HL-60/S4 (cell line): ENCODE data around the gene PXDN.

Source experiments
- in situ Hi-C: fragments of 300-500 bp; cut with MboI; formaldehyde crosslinking; loops from 2 replicates; pipeline ENCODE4 v1.14.3; 2022; ENCODE audit warnings: low sequenced_read_pairs

PXDN gene

DNA sequence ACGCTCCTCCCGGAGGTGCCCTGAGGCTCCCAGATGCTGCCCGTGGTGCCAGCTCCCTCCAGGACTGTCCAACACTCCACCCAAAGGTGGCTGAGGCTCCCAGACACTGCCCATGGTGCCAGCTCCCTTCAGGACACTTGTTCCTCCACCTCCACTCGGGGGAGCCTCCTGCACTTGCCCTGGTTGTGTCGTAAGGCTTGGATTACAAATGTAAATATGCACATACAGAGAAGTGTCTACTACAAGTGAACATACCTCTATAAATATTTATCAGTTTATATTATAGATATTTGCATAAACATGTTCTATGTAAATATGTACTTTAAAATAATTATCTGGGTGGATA lies 143.3 kb downstream of the PXDN start:
- in situ Hi-C loops: no loop called here

DNA sequence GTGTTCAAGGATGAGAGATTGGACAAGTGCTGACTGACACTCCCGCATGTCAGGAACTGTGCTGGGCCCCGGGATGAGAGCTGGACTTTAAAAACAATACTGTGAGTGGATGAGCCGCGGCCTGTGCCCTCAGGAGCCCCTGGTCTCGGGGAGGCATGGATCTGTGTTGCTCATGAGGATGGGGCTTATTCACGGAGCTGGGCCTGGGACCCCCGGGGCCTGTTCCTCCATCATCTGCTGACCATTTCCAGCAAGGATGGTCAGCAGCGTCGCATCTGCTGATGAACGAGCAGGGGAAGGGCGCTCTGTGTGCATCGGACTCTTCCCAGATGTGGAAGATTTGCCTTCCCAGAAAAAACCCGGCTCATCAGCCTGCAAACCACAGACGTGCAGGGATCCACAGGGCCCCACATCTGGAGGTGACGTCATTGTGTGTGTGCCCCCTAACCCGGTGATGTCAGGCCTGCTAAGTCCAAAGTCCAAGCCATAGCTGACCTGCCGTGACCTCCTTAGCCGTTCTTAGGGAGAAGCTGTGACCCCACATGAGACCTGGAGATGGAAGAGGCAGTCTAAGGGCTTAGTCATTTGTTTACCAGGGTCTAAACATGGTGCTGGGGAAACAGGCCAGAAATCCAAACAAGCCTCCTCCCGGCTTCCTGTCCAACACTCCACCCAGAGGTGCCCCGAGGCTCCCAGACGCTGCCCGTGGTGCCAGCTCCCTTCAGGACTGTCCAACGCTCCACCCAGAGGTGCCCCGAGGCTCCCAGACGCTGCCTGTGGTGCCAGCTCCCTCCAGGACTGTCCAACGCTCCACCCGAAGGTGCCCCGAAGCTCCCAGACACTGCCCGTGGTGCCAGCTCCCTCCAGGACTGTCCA lies 143.9 kb downstream of the PXDN start:
- in situ Hi-C loops: no loop called here

DNA sequence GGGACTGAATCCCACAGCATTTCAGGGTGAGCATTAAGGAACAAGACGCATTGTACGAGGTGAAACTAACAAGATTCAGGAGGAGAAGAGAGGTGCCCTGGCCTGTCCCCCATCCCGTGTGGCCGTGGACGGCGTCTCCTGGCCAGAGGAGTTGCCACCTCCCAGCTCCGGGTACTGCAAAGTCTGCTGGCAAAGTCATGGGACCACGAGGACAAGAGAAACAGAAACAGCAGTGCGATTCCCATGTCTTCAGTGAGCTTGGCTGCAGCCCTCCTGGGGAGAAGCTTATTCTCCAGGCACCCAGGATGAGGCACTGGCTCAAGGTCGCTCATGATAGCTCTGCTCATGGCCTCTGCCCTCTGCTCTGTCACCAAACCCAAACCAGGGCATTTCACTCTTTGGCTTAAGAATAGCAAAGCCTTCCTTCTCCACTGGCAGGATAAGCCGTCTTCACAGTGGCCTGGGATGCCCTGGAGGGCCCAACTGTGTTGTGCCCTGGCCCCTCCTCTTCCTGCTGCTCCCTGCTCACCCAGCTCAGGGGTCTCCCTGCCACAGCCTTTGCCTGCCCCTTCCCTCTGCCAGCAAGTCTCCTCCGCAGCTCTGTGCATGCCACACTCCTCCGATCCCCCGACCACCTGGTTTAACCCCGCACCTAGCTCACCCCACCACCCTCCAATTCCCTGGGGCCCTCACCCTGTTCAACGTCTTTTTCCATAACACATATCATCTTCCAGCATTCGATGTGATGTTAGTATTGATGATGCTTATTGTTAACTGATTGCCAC lies 144.8 kb downstream of the PXDN start:
- in situ Hi-C loops: no loop called here

DNA sequence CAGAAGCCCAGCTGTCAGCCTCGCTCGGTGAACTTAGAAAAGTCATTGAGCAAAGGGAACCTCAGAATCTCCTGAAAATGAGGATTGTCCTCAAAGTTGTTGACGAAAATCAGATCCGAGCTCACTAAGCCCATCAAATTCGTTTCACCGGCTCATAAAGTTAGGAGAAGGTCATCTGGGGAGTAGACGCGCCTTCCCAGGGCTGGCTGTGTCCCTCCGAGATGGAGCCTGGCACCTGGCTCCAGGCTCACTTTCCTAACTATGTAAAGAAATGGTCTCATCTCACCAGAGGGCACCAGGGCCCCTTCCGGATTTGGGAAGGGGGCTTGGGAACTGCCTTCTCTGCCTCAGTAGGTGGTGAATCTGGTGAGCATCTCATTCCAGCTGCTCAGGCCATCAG lies 145.5 kb downstream of the PXDN start:
- in situ Hi-C loops: no loop called here

DNA sequence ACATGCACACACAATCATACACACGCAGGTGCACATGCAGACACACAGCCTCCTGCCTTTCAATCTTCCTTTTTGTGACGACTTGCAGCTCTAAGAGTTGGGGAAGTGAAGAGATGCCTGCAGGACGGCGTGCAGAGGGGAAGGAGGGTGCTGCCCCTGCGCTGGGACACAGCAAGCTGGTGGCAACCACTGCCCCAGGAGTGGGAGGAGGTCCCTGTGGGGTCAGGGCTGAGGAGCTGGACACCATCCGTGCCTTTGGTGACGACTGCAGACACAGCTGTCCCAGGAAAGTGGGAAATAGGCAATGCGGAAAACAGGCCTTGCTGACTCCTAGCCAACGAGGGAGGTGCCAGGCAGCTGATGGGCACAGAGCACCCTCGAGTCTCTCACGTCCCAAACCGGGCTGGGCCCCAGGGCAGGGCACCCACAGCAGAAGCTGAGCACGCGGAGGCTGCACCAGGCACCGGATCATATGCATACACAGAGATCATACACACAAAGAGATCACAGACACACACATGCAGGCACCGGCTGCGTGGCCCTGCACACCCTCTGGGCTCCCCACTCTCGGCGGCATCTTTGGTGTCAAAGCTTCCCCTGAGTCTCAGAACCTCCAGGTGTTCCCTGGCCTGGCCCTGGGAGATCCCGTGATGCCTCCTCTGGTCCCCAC lies 146.1 kb downstream of the PXDN start:
- in situ Hi-C loops: no loop called here

DNA sequence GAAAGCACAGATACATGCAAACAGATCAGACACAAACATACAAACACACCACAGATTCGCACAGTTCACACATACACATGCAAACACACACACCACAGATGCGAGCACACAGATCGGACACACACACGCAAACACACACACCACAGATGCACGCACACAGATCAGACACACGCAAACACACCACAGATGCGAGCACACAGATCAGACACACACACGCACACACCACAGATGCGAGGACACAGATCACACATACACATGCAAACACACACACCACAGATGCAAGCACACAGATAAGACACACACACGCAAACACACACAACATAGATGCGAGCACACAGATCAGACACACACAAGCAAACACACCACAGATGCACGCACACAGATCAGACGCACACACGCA lies 149.0 kb downstream of the PXDN start:
- in situ Hi-C loops: no loop called here

DNA sequence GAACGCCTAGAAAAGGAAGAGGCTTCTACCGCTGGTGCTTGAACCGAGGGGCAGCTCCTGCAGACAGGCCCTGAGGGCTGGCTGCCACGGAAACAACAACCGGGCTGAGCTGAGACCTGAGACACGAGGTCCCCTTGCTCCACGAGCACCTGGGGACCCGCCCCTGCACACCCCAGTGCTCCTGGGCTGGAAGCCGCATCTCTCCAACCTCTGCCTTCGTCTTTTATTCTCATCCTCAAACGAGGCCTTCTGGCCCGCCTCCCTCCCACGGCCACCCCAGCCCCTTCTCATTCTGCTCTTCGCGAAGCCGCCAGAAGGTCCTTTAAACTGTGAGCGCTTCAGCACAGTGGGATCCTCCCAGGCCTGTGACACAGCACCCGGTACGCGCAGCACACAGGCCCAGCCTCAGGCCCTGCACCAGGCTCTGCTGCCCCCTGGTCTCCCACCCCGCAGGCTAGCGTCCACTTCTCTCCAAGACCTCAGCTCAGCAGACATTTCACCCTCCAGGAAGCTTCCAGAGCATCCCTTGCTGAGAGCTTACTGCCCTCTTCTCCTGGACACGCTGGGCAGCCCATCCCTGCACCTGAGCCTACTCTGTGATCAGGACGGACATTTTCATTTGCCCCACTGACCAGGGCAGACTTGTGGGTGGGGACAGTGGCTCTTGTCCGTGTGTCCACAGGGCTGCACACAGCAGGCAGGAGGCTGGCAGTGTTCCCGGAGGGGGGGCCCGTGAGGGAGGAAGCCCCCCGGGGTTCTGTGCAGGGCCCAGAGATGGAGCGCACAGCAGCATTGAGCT lies 149.7 kb downstream of the PXDN start:
- in situ Hi-C loops: no loop called here

DNA sequence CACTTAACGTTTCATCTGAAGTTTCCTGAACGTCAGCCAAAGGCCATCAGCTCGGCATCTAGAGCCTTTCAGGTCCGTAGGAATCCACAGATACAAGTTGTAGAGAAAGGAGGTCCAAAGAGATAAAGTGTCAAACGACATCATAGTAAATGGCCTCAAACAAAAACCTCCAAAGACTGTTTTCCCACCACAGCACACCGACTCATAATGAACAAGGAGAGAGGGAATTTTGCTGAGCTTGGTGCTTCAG lies 150.3 kb downstream of the PXDN start:
- in situ Hi-C loops: no loop called here

DNA sequence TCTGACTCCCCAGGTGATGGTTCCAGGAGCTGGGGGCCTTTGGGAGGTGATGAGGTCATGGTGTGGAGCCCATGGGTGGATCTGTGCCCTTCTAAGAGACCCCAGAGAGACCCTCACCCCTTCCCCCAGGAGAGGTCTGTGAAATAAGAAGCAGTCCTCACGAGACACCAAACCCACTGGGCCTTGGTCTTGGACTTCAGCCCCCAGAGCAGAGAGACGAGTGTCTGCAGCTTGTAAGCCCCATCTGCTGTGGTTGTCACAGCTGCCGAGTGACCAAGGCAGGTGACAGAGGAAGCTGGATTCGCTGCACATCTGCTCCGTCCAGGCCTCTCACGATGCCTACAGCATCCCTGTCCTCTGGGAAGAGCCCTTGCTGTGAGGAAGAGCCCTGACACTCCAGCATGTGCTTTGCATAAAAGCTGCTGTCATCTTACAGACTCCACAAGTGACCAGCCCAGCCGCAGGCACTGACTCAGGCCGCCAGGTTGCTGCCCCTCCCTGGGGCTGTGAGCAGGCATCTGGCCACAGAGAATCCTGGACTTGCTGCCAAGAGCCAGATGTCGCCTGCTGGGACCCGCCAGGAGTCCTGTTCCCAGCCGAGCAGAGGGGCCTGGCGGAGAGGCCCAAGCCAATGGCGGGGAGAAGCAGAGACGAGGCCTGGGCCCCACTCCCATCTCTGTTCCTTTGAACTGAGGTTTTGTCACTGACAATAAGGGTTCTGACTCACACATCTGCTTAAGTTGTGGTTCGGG lies 150.8 kb downstream of the PXDN start:
- in situ Hi-C loops: no loop called here

DNA sequence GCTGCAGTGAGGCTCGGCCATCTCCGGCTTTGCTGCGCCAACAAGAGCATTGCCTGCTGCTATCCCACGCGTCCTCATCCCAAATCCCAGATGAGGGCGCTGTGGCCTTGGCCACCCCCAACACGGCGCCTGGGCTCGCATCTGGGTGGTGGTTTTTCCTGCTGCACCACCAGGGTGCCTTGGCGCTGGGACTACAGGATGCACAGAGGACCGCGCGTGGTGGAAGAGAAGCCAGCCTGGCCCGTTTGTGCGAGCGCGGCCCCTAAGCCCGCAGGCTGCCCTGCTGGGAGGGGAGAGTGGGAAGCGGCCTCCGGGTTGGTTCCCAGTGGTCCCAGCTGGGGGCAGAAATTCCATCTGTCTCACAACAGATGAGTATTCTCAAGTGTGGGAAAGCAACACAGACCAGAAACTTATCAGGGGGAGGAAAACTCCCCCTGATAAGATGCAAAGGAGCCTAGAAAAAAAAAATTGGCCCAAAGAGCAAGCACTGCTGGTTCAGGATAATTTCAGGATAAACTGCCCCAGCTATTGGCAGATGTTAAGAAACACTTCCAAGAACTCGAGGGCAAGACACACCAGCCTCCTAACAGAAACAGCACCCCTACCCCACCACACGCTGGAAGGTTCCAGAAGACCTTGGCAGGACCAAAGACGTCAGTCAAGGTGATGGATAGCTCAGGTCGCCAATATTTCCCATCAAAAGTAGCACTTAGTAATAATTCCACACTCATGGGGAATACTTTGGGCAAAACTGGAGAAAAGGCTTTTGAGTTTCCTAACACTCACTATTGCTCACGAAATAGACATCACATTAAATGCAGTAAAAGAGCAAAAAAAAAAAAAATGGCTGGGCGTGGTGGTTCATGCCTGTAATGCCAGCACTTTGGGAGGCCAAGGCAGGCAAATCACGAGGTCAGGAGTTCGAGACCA lies 152.1 kb downstream of the PXDN start:
- in situ Hi-C loops: no loop called here

DNA sequence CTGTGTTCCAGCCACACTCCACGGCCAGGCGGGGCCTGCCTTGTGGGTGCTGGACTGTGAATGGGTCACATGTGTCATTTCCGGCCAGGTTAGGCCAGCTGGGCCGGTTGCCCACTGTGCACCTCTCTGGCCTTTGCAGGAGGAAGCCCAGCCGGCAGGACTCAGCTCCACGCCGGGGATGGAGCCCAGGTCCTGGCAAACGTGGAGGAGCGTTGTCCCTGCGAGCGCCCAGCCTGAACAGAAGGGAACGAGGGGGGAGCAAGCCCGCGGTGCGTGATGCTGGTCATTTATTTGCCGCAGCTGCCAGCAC lies 152.9 kb downstream of the PXDN start:
- in situ Hi-C loops: no loop called here

DNA sequence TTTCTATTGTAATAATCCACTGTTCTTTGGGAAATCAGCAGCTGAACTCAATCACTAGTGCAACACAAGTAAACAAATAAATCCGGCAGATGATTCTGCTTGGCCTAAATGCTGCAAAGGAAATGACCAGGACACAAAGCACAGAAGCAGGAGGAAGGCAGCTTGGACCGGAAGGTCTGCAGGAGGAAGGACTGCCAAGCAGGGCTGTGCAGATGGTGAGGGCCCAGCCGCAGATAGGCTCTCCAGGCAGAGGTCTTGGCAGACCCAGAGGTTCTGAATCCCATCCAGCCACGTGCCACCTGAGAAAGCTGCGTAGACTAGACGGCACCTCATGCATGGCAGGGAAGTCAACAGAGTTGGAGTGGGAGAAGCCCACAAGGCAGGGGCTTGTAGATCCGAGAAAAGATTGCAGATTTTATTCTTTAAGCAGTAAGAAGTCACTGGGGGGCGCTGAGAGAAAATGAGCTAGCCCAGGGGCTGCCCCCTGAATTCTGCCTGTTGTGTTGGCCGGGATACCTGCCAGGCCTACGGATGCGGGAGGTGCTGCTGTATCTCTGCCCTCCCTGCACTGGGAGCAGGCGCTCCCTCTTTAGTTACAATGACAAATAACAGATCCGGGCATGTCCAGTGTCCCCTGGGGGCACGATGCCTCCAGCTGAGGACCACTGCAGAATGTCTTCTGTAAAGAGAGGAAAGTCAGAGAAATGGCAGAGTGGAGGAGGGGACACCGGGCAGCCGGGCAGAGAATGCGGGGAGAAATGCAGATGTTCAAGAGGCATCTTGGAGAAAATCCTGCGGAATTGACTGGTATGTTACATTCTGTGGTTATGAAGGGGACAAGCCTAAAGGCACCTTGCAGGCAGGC lies 153.5 kb downstream of the PXDN start:
- in situ Hi-C loops: no loop called here

DNA sequence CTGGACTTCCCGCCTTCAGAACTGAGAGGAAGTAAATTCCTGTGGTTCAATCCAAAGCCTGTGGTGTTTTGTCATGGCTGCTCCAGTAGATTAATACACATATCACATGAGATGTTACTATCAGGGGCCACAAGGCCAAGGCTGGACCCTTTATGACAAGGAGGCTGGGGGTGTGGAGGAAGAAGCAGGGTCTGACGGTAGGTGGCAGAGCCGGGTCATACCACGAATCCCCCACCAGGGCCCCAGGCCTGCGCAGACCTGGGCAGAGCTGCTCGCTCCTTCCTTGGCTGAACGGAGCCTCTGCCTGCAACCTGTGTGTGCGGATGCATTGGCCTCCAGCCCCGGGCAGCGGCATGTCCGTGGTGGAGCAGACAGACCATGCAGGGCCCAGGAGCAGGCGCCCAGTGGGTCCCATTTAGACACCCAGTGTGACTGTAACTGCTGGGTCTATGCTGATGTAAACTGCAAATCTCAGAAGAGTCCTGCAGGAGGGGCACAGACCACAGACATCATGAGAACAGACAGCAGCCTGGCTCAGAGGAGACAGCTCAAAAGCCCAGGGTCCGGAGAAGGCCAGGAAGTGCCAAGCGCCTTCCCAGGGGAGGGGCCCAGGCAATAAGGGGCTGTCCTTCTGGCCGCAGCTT lies 155.2 kb downstream of the PXDN start:
- in situ Hi-C loops: no loop called here

DNA sequence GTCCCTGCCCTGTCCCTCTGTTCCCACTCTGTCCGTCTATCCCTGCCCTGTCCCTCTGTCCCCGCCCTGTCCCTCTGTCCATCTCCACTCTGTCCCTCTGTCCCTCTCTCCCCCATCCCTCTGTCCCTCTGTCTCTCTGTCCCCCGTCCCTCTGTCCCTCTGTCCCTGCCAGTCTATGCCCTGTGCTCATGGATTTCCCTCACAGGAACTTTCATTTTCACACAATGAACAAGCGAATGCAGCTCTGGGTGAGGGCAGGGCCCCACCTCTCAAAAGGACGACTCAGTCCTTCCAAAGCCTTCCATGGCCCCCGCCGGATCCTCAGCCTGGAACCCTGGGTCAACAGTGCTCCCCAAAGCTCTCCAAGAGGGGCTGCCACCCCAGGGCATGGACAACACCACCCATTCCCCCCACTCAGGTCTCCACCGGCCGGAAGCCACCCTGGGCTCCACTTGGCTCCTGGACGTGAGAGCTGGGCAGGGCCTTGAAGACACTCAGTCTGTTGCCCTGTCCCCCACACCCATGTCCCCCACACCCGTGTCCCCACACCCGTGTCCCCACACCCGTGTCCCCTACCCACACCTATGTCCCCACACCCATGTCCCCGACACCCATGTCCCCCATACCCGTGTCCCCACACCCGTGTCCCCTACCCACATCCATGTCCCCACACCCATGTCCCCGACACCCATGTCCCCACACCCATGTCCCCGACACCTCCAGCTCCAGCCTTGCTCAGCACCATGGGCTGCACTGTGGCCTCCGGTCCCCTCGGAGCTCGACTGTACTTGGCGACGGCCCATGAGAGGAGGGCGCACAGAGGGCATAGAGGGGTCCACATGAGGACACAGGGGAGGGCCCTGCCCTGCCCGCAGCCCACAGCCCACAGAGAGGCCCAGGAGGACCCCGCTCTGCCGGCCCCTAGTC lies 156.0 kb downstream of the PXDN start:
- in situ Hi-C loops: no loop called here

DNA sequence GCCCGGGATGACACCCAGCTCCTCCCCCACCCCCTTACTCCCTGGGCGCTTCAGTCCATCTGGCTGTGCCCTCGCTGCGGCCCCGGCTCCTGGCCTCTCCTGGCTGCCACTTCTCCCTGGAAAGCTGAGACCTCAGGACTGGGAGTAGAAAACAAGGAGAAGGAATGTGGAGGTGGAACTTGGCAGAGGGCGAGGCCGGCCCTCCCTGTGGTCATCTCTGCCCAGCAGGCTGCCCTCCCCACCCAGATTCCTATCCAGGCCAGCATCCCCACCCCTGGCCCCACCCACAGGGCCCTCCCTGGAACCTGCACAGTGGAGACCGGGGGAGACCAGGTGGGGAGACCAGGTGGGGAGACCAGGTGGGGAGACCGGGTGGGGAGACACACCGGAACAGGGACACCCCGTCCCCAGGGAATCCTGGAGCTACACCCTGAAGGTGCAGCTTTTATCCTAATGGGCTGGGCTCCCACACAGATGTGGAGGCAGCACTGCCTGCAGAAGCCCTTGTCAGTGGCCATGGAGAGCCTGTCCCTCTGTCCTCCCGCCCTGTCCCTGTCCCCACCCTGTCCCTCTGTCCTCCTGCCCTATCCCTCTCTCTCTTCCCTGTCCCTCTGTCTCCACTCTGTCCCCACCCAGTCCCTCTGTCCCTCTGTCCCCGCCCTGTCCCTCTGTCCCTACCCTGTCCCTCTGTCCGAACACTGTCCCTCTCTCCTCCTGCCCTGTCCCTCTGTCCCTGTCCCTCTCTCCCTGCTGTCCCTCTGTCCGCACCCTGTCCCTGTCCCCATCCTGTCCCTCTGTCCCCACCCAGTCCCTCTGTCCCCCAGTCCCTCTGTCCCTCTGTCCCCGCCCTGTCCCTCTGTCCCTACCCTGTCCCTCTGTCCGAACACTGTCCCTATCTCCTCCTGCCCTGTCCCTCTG lies 157.1 kb downstream of the PXDN start:
- in situ Hi-C loops: no loop called here

DNA sequence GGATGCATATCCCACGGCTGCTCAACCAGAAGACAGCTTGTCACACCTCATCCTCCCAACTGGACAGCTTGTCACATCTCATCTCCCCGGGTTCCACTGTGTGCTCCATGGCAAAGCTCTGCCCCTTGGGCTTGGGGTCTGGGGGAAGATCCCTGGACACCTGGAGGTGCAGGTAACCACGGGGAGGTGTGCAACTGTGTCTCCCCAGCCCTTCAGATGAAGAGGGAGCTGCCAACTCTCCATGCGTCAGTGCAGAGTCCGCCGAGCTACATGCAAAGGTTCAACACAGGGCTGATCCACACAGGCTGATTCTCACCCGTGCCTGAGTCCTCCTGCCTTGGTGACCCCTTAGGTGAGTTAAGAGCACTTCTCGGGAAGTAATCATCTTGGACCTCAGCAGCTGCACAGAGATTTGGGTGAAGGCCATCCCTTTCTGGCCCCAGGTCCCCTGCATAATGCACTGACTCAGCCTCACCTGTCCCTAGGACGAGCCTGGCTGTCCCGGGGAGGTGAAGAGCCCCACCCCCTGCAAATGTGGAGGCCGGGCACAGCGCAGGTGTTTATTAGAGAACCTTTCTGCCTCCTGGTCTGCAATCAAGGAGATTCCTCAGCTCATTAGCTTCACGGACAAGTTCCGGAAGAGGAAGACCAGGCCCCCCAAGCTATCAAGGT lies 157.9 kb downstream of the PXDN start:
- in situ Hi-C loops: no loop called here
